Hindlimb muscle (tissue), 1 donor: ENCODE data around the gene RFXAP. TPM values are rescaled to one million over a fixed set of nuclear protein-coding genes. Genes with fewer than 3 reads are reported as not detected.

Experiments used
- DNase-seq: peaks from one replicate; pipeline ENCODE4 v3.0.0-alpha.2; 2013
- polyA plus RNA-seq: library from polyadenylated mRNA; unstranded; fragments of 120-200 nt; gene quantifications from one replicate; pipeline ENCODE4 v1.2.1, GENCODE V29; 2013; ENCODE audit not compliant: insufficient read length

Gene RFXAP
- polyA plus RNA-seq, 1 donor, result 8.1 TPM

- no peak for DNase-seq
These were observed 822 bp upstream of the RFXAP start for GRCh38 chr13:36817996-36818803.

GRCh38 chr13:36819739-36820090, 693 bp downstream of the RFXAP start:
- peak; percentile 16 for DNase-seq

GRCh38 chr13:36820222-36820621, 1.2 kb downstream of the RFXAP start:
- DNase-seq, result no peak

- no peak for DNase-seq
These were observed 3.8 kb downstream of the RFXAP start for GRCh38 chr13:36822785-36823184.

- DNase-seq, result no peak
These were observed 10.7 kb downstream of the RFXAP start for GRCh38 chr13:36829753-36830152.

GRCh38 chr13:36831291-36831690, 12.3 kb downstream of the RFXAP start:
- DNase-seq, result no peak

GRCh38 chr13:36834299-36834698, 15.3 kb downstream of the RFXAP start:
- DNase-seq, result no peak

- DNase-seq, result no peak
These were observed 18.5 kb downstream of the RFXAP start for GRCh38 chr13:36837354-36838092.

- no peak for DNase-seq
These were observed 20.3 kb downstream of the RFXAP start for GRCh38 chr13:36839281-36839680.

- no peak for DNase-seq
These were observed 21.0 kb downstream of the RFXAP start for GRCh38 chr13:36839981-36840380.

- no peak for DNase-seq
These were observed 21.8 kb downstream of the RFXAP start for GRCh38 chr13:36840718-36841250.

GRCh38 chr13:36841391-36841790, 22.4 kb downstream of the RFXAP start:
- no peak for DNase-seq

- no peak for DNase-seq
These were observed 28.6 kb downstream of the RFXAP start for GRCh38 chr13:36847606-36848005.

GRCh38 chr13:36848199-36848982, 29.4 kb downstream of the RFXAP start:
- no peak for DNase-seq

GRCh38 chr13:36850790-36851438, 31.9 kb downstream of the RFXAP start:
- DNase-seq, result no peak

- DNase-seq, result no peak
These were observed 38.2 kb downstream of the RFXAP start for GRCh38 chr13:36857253-36857652.

- peak; percentile 31 for DNase-seq
These were observed 39.3 kb downstream of the RFXAP start for GRCh38 chr13:36858290-36858689.

GRCh38 chr13:36859259-36859658, 40.2 kb downstream of the RFXAP start:
- no peak for DNase-seq

- DNase-seq, result no peak
These were observed 43.1 kb downstream of the RFXAP start for GRCh38 chr13:36862002-36862685.

- no peak for DNase-seq
These were observed 43.7 kb downstream of the RFXAP start for GRCh38 chr13:36862722-36863121.

GRCh38 chr13:36865265-36865664, 46.2 kb downstream of the RFXAP start:
- DNase-seq, result no peak

- DNase-seq, result no peak
These were observed 47.2 kb downstream of the RFXAP start for GRCh38 chr13:36866232-36866631.
